Measurements from ENCODE around the gene ISY1. TPM values are rescaled to one million over a fixed set of nuclear protein-coding genes. Genes with fewer than 3 reads are reported as not detected.

ISY1 gene
- total and polyA plus RNA-seq, 8 donors = 5.4 to 31.5 (median 13.2) TPM

DNA sequence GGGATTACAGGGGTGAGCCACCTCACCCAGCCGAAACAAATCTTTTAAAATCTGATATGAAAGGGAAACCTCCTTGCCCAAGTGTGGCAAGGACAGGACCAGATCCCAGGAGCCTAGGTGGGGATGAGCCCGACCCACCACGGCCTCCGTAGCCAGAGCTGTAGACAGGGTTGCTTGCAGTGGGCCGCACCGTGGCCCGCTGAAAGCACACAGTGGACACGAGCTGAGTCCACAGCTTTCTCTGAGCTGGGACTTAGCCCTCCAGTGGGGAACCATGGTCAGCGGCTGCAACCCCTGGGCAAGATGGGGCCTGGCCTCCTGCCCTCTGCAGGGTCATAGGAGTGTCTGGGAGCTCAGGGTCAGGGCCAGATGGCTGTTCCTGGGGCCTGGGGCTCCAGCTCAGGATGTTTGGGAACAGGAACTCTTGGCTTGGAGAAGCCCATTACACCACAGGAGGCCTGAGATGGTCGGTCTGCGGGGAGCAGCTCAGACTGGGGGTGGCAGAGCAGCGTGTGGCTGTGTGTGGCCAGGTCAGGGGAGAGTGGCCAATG is 75.6 kb downstream of the ISY1 start:
- WGBS, 5 donors = 93 to 98% (median 96%) methylated on average over 8 to 12 of the region's 12 CpGs
- Histone ChIP-seq H3K36me3 (no peaks in the 10 kb centered on the region), H3K9me3 (no peaks in the 10 kb centered on the region), H3K27me3 (no peaks in the 10 kb centered on the region), H3K4me3 (no peak overlapping the region), H3K4me1 (peaks cover 6 to 14% (median 8%) of the 10 kb centered on the region in 4 donors), H3K27ac (peak overlapping the region in 1 of 5 donors; percentile 90)
- intact Hi-C loops (cut with DNase I; ENCODE audit: low total_unique reads) = no loop called here
- TF ChIP-seq POLR2AphosphoS5 (IDR thresholded peaks at IDR 0.05) (no peak), POLR2A (IDR thresholded peaks at IDR 0.05) (no peak), EP300 (IDR thresholded peaks at IDR 0.05) (no peak)
- TF ChIP-seq, protein P1, sequence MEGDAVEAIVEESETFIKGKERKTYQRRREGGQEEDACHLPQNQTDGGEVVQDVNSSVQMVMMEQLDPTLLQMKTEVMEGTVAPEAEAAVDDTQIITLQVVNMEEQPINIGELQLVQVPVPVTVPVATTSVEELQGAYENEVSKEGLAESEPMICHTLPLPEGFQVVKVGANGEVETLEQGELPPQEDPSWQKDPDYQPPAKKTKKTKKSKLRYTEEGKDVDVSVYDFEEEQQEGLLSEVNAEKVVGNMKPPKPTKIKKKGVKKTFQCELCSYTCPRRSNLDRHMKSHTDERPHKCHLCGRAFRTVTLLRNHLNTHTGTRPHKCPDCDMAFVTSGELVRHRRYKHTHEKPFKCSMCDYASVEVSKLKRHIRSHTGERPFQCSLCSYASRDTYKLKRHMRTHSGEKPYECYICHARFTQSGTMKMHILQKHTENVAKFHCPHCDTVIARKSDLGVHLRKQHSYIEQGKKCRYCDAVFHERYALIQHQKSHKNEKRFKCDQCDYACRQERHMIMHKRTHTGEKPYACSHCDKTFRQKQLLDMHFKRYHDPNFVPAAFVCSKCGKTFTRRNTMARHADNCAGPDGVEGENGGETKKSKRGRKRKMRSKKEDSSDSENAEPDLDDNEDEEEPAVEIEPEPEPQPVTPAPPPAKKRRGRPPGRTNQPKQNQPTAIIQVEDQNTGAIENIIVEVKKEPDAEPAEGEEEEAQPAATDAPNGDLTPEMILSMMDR (IDR thresholded peaks at IDR 0.05) = no peak
- no peak for DNase-seq

DNA sequence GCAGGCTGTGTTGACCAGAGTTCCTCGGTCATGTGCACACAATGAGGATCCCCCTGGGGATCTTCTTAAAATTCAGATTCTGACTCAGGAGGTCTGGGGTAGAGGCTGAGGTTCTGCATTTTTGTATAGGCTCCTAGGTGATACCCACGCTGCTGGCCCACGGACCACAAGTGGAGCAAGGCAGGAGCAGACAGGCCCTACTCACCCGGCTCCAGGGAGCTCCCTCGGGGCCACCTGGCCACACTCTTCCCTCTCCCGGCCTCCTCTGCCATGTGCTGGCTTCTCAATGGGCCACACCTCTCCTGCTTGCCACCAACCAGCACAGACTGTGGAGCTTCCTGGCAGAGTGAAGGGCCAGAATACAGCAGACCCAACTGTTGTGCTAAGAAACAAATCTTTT is 76.4 kb downstream of the ISY1 start:
- WGBS, 5 donors = 75 to 81% (median 77%) methylated on average over 6 of the region's 6 CpGs
- Histone ChIP-seq H3K36me3 (no peaks in the 10 kb centered on the region), H3K4me3 (no peak overlapping the region), H3K4me1 (peaks cover 6 to 14% (median 8%) of the 10 kb centered on the region in 4 donors), H3K27me3 (no peaks in the 10 kb centered on the region), H3K27ac (no peak overlapping the region), H3K9me3 (no peaks in the 10 kb centered on the region)
- TF ChIP-seq, protein P1 (IDR thresholded peaks at IDR 0.05) = no peak
- TF ChIP-seq POLR2AphosphoS5 (IDR thresholded peaks at IDR 0.05) = no peak
- no peak for TF ChIP-seq EP300 (IDR thresholded peaks at IDR 0.05)
- no peak for TF ChIP-seq POLR2A (IDR thresholded peaks at IDR 0.05)
- intact Hi-C loops (cut with DNase I; ENCODE audit: low total_unique reads) = no loop called here
- no peak for DNase-seq

DNA sequence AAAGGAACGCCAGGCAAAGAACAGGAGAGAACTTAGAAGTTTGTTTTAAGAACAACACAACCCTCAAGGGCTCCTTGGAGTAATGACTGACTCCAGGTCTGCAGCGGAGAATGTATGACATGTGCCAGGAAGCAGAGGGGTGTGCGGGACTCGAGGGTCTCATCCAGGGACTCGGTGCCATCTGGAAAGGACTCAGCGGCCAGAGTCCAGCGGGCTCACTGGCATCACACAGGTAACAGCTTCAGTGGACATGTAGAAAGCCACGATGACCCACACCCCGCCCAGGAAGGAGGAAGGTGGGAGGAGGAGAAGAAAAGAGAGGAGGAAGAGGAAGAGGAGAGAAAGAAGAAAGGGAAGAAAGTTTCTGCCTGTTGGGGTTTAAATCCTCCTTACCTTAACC is 78.8 kb downstream of the ISY1 start:
- no peaks in the 10 kb centered on the region for H3K27me3 ChIP-seq
- TF ChIP-seq POLR2AphosphoS5 (IDR thresholded peaks at IDR 0.05) = no peak
- TF ChIP-seq POLR2A (IDR thresholded peaks at IDR 0.05) = no peak
- TF ChIP-seq EP300 (IDR thresholded peaks at IDR 0.05) = no peak
- TF ChIP-seq, protein P1 (IDR thresholded peaks at IDR 0.05) = no peak
- DNase-seq = no peak
- peaks cover 8 to 24% (median 9%) of the 10 kb centered on the region in 4 donors for H3K4me1 ChIP-seq
- H3K4me3 ChIP-seq = no peak overlapping the region
- intact Hi-C loops (cut with DNase I; ENCODE audit: low total_unique reads) = no loop called here
- H3K9me3 ChIP-seq = no peaks in the 10 kb centered on the region
- no peak overlapping the region for H3K27ac ChIP-seq
- WGBS, 5 donors = 75 to 83% (median 80%) methylated on average over 9 of the region's 9 CpGs
- no peaks in the 10 kb centered on the region for H3K36me3 ChIP-seq

DNA sequence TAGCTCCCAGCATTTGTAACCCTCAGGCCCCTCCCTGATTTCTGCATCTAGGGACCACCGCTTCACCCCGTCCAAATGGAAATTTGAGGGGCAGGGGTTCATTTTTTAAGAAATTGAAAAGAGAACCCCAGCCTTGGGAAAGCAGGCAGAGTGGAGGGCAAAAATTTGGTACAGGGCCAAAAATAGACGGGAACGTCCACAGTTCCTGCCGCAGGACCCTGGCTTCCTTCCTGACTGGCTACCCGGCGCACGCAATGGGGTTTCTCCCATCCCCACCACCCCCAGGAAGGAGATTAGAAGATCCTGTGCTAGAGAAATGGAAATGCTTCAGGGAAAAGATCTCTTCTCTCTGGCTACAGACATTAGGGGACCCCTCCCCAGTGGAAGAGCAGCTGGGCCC is 79.4 kb downstream of the ISY1 start:
- Histone ChIP-seq H3K4me3 (no peak overlapping the region), H3K27ac (no peak overlapping the region), H3K9me3 (no peaks in the 10 kb centered on the region), H3K36me3 (no peaks in the 10 kb centered on the region), H3K27me3 (no peaks in the 10 kb centered on the region), H3K4me1 (peaks cover 5 to 24% (median 10%) of the 10 kb centered on the region in 4 donors)
- intact Hi-C loops (cut with DNase I; ENCODE audit: low total_unique reads) = no loop called here
- 52 to 68% (median 59%) methylated on average over 8 of the region's 8 CpGs for WGBS, 5 donors
- TF ChIP-seq, protein P1 (IDR thresholded peaks at IDR 0.05) = no peak
- TF ChIP-seq POLR2A (IDR thresholded peaks at IDR 0.05) (no peak), POLR2AphosphoS5 (IDR thresholded peaks at IDR 0.05) (no peak), EP300 (IDR thresholded peaks at IDR 0.05) (no peak)
- no peak for DNase-seq

Data from stomach (tissue), 9 donors.